ENCODE measurements around the gene DEFB124.
"Not testable (repeated sequence)": the region's sequence is repeated elsewhere in the genome, so short reads cannot be mapped to it uniquely, and the experiment has no call there.

The DEFB124 gene

GRCh38 chr20:31474758-31475427 is at the start of gene DEFB124, which contains the start of gene REM1:
DEFB124 (minus strand) TSS chr20:31475127; CDS start chr20:31473013, 2,114 bp downstream.
REM1 (plus strand) TSS chr20:31475288; CDS start chr20:31476446, 1,158 bp downstream.
- in situ Hi-C loops (cut with HindIII; ENCODE audit: low pct_ligation_motif_present, low sequenced_read_pairs): no loop called here

GRCh38 chr20:31523361-31524283 is 48.7 kb upstream of the DEFB124 start:
- in situ Hi-C loops (cut with HindIII; ENCODE audit: low pct_ligation_motif_present, low sequenced_read_pairs): no loop called here
- no peaks in the 10 kb centered on the region for H3K27me3 ChIP-seq (replicated peaks)
- no peak overlapping the region for H3K4me3 ChIP-seq (ENCODE audit: low read depth, low read length)
- no peak for DNase-seq
- H3K36me3 ChIP-seq (replicated peaks): peaks cover 33% of the 10 kb centered on the region
- H3K27ac ChIP-seq: no peak overlapping the region
- no peak for TF ChIP-seq CTCF (IDR thresholded peaks at IDR 0.05; ENCODE audit: low read depth, low read length, missing control alignments)

More at GRCh38 chr20:31474758-31475427, at the start of gene DEFB124, which contains the start of gene REM1:
- peaks cover 10% of the 10 kb centered on the region for H3K27me3 ChIP-seq (replicated peaks)
- H3K4me3 ChIP-seq (ENCODE audit: low read depth, low read length): peak within 1 kb of the TSS; percentile 5
- no peak for TF ChIP-seq CTCF (IDR thresholded peaks at IDR 0.05; ENCODE audit: low read depth, low read length, missing control alignments)
- no peak within 1 kb of the TSS for H3K27ac ChIP-seq
- DNase-seq: no peak
- no peaks in the 10 kb centered on the region for H3K36me3 ChIP-seq (replicated peaks)

GRCh38 chr20:31522731-31523130 is 47.8 kb upstream of the DEFB124 start:
- Histone ChIP-seq H3K27ac (no peak overlapping the region), H3K27me3 (replicated peaks) (no peaks in the 10 kb centered on the region), H3K36me3 (replicated peaks) (peaks cover 24% of the 10 kb centered on the region), H3K4me3 (ENCODE audit: low read depth, low read length) (no peak overlapping the region)
- DNase-seq: no peak
- in situ Hi-C loops (cut with HindIII; ENCODE audit: low pct_ligation_motif_present, low sequenced_read_pairs): no loop called here
- TF ChIP-seq CTCF (IDR thresholded peaks at IDR 0.05; ENCODE audit: low read depth, low read length, missing control alignments): no peak

GRCh38 chr20:31521267-31521666 is 46.3 kb upstream of the DEFB124 start:
- H3K4me3 ChIP-seq (ENCODE audit: low read depth, low read length); in situ Hi-C loops (cut with HindIII; ENCODE audit: low pct_ligation_motif_present, low sequenced_read_pairs): not testable (repeated sequence)

GRCh38 chr20:31517373-31517772 is 42.4 kb upstream of the DEFB124 start:
- Histone ChIP-seq H3K36me3 (replicated peaks) (peaks cover 18% of the 10 kb centered on the region), H3K4me3 (ENCODE audit: low read depth, low read length) (no peak overlapping the region), H3K27ac (no peak overlapping the region), H3K27me3 (replicated peaks) (no peaks in the 10 kb centered on the region)
- peak; percentile 59 for TF ChIP-seq CTCF (IDR thresholded peaks at IDR 0.05; ENCODE audit: low read depth, low read length, missing control alignments)
- in situ Hi-C loops (cut with HindIII; ENCODE audit: low pct_ligation_motif_present, low sequenced_read_pairs): no loop called here
- DNase-seq: peak; percentile 45

More at GRCh38 chr20:31521267-31521666, 46.3 kb upstream of the DEFB124 start:
- DNase-seq; H3K27ac ChIP-seq; H3K27me3 ChIP-seq (replicated peaks): not testable (repeated sequence)
- peaks cover 22% of the 10 kb centered on the region for H3K36me3 ChIP-seq (replicated peaks)

- no peak overlapping the region for H3K4me3 ChIP-seq (ENCODE audit: low read depth, low read length)
- TF ChIP-seq CTCF (IDR thresholded peaks at IDR 0.05; ENCODE audit: low read depth, low read length, missing control alignments): no peak
- H3K27ac ChIP-seq: no peak overlapping the region
- in situ Hi-C loops (cut with HindIII; ENCODE audit: low pct_ligation_motif_present, low sequenced_read_pairs): no loop called here
- DNase-seq: no peak
- H3K36me3 ChIP-seq (replicated peaks): peaks cover 13% of the 10 kb centered on the region
- H3K27me3 ChIP-seq (replicated peaks): no peaks in the 10 kb centered on the region
Measured at GRCh38 chr20:31516651-31517050, 41.7 kb upstream of the DEFB124 start.

Measured in brain microvascular endothelial cell (primary cell).